HG03103 (cell line): ENCODE measurements around the gene MAP4K1.
"Not testable (repeated sequence)": the region's sequence is repeated elsewhere in the genome, so short reads cannot be mapped to it uniquely, and the experiment has no call there.

Experiments
- ATAC-seq: cut with Tn5 transposase; IDR thresholded peaks from one replicate; pipeline ENCODE4 v1.9.1; 2021; ENCODE audit warnings: low read depth; ENCODE audit not compliant: unreplicated experiment

MAP4K1 gene

DNA sequence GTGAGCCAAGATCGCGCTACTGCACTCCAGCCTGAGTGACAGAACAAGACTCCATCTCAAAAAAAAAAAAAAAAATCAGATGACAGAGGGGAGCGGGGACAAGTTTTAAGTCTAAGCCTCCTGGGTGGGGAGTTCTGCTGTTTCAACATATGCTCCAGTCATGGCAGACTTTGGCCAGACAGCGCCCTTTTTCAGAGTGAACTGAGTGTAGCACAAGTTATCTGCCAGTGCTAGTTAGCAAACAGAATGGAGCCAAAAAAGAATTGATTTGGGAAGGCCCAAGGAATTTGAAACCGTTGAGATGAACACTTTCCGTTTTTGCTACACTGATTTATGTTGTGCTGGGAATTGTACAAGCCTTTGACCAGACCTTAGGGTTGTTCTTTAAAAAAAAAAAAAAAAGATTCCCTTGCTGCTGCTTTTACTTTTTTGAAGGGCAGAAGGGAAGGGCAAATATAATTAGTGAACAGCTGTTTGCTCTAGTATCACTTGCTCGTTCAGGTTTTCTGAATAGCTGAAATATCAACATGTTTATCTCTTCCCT is 35.3 kb upstream of the MAP4K1 start:
- no peak for ATAC-seq

- ATAC-seq, result no peak
Measured at GRCh38 chr19:38650911-38651584, 33.3 kb upstream of the MAP4K1 start.

DNA sequence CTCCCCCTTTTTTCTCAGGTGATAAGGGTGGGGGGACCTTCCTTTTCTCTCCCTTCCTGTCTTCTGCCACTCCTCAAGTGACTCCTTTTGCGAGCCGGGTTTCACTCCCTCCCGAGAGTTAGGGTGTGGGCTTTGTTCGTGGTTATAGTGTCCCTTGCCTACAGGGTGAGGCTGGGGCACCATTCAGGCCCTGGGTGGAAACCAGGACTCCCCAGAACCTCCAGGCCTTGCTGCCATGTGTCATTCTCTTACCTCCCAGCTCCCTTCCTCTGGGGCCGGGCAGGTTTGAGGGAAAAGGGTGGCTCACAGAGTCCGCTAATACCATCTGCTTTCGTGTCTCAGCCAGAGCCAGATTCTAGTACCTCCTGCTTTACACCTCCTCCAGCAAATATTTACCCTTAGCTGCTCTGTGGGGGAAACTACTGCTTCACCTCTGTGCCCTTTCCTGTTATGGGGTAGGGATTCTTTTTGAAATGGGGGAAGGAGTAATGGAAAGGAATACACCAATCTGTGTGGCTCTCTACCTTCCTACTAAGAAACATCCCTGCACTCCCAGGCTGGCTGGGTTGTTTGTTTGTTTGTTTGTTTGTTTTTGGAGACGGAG is 32.5 kb upstream of the MAP4K1 start:
- no peak for ATAC-seq

DNA sequence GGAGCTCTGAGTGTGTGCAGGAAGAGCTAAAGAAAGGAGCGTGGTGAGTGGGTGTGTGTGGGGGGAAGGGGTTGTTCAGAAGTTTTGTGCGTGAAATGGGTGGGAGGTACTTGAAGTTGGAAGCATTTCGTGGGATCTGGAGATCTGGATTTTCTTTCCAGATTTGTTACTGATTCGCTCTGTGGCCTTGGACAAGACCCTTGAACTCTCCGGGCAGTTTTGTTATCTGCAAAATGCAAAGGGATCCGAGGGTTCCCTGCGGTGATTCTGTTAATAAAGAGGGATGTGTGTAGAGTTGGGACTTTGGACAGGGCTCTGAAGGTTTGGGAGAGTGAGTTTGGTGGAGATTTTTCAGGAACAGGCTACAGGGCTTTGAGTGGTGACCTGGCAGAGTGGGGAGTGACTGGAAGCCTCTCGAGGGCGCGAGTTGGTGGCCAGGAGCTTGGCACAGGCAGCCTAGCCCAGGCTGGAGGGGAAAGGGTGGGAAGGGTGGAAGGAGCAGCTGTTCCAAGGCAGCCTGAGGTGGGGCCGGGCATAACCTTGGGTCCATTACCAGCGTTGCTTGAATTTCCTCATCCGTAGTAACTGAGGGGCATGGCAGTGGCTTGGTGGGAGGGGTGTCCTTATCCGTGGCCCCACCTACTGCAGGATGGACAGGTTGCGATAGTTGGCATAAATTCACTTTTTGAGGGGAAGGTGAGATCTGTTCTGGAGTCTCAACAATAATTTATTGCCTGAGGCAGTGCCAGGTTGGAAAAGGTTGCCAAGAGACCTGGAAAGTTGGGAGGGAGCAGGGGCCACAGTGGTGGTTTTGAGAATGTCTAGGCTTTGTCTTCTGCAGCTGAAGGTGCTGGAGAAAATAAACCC is 31.8 kb upstream of the MAP4K1 start:
- no peak for ATAC-seq

DNA sequence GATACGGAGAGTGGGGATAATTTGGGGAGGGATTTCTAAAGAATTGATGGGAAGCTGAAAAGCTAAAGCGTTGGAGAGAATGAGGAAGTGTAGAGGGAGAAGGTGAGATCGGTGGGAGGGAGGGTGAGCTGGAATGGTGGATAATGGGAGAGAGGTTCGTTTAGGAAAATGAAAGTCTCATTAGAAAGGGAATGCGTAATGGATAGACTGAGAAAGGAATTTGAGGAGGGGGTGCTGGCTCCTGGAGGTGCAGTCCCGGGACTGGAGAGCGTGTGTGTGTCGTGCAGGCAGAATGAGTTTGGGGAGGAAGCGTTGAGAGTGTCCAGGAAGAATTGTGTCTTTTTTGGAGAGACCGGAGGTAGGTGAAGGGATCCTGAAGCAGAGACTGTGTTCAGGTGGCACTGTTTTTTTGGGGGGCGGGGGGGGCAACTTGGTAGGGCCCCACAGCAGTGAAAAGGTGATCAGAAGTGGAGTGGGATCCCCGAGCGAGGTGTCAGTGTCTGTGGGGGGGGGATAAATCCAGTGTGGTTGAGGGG is 31.1 kb upstream of the MAP4K1 start:
- no peak for ATAC-seq

DNA sequence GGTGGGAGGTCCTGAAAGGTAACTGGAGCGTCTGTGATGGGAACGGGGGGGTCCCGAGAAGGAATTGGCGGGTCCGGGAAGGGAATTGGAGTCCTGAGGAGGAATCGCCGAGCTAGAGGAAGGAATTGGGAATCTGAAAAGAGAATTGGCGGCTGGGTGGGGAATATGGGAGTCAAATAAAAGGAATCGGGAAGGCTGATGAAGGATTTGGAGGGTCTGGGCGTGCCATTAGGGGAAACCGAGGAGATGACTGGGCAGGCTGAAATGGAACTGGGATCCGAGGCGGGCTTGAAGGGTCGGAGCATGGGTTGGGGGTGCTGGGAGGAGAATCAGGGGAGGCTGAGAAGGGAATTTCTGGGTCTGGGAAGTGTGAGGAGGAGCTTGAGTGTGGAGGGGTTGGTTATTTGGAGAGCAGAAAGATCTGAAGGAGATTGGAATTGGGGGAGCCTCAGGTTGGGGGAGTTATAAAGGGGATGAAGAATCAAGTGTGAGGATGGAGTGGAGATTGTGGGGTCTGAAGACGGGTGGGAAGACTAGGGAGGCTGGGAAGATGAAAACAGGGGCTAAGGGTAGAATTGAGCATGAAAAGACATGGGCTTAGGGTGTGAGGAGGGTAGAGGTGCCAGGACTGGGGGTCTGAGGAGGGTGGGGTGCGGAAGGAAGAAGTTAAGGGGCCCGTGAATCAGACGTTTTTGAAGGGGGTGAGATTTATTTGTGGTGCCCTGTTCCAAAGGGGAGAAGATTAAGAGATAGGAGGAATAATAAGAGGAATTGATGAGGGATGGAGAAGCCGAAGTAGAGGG is 30.4 kb upstream of the MAP4K1 start:
- ATAC-seq, result no peak

GRCh38 chr19:38647368-38647965 is 29.7 kb upstream of the MAP4K1 start, which contains the start of gene ACTN4:
Gene ACTN4 (plus strand): TSS chr19:38647649. CDS start chr19:38647746, 97 bp downstream.
- peak; percentile 87 for ATAC-seq

DNA sequence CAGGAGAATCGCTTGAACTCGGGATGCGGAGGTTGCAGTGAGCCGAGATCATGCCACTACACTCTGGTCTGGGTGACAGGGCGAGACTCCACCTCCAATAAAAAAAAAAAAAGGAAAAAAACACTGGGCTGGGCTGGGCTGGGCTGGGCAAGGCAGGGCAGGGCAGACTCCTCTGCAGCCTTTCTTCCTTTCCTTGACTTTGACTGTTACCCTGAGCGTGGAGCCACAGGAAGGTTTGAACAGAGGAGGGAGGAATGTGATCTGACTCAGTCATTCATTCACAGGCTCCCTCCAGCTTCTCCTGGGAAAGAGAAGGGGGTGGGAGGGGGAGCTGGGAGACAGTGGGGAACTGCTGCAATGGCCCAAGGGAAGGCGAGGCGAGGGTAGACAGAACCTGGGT is 27.0 kb upstream of the MAP4K1 start:
- no peak for ATAC-seq

GRCh38 chr19:38642176-38642575 is 24.4 kb upstream of the MAP4K1 start:
- no peak for ATAC-seq

- no peak for ATAC-seq
Measured at GRCh38 chr19:38640368-38640767, 22.6 kb upstream of the MAP4K1 start.

GRCh38 chr19:38639679-38640078 is 21.9 kb upstream of the MAP4K1 start:
- ATAC-seq, result no peak

GRCh38 chr19:38638461-38638860 is 20.7 kb upstream of the MAP4K1 start:
- no peak for ATAC-seq

DNA sequence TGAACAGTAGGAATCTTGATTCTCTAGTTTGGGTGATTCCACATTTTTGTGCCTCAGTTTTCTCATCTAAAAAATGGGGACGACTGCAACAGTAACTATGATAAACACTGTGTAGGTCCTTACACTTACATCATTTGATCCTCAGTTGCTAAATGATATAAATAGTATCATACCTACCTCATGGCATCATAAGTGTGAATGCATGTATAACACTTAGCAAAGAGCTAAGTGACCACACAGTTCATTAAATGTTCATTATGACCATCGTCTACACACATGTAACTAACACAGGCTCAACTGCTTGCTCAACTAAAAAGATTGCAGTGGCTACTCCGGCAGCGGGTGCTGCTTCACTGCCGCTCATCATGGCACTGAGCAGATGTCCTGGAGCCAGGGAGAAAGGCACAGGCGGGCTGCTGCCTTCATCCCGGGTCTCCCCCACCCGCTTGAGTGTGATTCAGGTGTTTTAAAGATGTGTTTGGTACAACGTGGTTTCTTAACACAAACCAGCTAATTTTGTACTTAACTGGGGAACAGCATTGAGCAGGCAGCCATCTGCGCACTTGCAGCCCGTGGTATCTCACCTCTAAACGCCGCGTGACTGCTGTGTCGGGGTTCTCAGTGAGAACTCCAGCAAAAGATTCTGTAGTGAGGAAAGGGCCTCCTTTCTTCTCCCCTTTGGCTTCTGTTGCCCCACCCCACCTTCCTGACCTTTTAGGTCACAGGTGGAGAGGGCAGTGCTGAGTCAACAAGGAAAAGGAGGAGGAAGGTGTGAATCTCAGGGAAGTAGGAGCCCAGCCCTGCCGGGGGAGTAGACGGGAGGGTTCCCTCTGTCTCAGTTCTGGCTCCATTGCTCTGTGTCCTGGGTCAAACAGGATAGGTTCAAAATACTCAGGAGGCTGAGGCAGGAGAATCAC is 18.0 kb upstream of the MAP4K1 start:
- ATAC-seq, result no peak

GRCh38 chr19:38634757-38635482 is 17.2 kb upstream of the MAP4K1 start:
- no peak for ATAC-seq

DNA sequence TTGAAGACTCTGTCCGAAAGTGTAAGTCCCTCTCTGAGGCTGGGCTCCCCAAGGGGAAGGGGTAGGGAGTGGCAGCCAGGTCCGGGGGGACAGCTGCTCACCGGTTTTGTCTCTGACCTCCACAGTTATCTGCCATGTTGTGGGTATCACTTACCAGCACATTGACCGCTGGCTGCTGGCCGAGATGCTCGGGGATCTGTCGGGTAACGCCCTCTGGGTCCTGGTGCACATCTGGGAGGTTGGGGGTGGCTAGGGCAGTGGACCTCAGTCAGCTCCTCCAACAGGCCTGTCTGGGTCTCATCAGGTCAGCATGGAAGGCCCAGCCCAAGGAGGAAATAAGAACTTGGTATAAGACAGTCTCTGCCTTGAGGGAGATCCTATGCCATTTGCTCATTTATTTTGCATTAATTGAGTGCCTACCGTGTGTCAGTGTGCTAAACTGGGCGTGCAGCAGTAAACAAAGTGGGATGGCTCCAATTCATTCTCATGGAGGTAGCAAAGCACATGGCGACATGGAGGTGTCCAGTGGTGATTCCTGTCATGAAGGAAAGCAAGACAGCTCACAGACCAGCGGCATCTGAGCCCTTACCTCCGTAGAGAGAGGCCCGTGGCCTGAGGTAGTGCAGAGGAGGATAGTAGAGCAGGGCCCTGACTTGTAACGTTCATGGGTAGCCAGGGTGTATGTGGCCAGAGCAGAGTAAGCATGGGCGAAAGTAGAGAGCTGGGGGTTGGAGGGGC is 14.9 kb upstream of the MAP4K1 start:
- ATAC-seq, result no peak

DNA sequence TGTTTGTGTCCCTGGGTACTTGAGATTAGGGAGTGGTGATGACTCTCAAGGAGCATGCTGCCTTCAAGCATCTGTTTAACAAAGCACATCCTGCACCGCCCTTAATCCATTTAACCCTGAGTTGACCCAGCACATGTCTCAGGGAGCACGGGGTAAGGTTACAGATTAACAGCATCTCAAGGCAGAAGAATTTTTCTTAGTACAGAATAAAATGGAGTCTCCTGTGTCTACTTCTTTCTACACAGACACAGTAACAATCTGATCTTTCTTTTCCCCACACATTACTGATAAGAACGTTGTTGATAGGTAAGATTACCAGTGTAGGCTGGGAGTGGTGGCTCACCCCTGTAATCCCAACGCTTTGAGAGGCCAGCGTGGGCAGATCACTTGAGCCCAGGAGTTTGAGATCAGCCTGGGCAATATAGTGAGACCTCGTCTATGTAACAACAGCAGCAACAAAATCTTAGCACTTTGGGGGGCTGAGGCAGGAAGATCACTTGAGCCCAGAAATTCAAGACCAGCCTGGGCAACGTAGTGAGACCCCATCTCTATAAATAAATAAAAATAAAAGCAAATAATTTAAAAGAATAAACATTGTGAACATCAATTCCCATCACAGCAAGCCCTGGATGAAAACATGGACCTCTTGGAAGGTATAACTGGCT is 14.2 kb upstream of the MAP4K1 start:
- ATAC-seq, result not testable (repeated sequence)

DNA sequence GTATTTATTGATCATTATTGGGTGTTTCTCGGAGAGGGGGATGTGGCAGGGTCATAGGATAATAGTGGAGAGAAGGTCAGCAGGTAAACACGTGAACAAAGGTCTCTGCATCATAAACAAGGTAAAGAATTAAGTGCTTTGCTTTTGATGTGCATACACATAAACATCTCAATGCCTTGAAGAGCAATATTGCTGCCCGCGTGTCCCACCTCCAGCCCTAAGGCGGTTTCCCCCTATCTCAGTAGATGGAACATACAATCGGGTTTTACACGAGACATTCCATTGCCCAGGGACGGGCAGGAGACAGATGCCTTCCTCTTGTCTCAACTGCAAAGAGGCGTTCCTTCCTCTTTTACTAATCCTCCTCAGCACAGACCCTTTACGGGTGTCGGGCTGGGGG is 13.5 kb upstream of the MAP4K1 start:
- ATAC-seq, result not testable (repeated sequence)
